HG02798 (cell line): ENCODE data around the gene TRUB1.

Experiments
- ATAC-seq: cut with Tn5 transposase; IDR thresholded peaks from one replicate; pipeline ENCODE4 v1.9.1; 2021; ENCODE audit warnings: mild to moderate bottlenecking; ENCODE audit not compliant: unreplicated experiment, poor library complexity

Gene TRUB1

DNA sequence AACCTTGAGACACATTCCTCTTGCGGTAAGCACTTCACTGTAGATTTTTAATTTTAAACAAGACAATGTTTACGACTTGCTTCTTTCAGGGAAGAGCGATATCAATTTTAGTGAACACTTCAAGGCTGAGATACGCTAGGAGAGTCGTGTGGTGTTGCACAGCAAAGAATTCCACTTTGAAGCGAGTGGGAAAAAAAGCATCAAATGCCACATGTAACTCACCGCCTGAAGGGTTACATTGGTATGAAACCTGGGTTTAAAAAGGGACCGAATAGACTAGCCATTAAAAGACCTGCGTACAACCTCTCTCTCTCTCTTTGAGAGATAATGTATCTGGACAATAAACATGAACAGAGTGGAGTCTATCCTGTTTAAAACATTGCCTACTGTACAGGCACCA, 86.4 kb downstream of the TRUB1 start:
- ATAC-seq = no peak

DNA sequence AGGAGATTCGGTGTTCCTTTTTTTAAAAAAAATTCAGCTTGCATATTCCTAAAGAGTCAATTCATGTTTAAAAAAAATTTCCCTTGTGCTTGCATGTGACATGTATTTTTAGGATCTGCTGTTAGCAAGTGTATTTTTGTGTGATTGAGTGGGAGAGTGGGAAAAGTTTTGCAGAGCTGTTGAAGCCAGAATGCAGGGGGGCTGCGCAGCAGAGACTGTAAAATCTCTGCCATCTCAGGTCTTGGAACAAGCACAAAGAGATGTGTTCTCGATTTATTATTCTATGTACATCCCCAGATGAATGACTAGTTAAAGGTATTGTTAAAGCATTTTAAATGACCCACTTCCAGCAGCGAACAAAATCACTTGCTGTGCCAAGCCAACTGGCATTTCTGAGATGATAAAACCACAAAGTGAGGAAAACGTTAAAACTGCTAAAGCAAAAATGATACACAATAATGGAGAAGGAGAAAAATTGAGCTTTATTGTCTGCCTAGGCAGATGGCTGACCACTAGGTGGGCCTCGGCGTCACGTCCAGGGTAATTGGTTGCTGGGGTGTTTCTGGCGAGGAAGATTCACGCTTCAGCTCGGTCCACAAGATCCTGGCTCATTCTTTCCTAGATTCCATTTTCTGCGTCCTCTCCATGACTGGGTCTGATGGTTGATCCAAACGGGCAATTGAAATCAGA, 88.2 kb downstream of the TRUB1 start:
- no peak for ATAC-seq

DNA sequence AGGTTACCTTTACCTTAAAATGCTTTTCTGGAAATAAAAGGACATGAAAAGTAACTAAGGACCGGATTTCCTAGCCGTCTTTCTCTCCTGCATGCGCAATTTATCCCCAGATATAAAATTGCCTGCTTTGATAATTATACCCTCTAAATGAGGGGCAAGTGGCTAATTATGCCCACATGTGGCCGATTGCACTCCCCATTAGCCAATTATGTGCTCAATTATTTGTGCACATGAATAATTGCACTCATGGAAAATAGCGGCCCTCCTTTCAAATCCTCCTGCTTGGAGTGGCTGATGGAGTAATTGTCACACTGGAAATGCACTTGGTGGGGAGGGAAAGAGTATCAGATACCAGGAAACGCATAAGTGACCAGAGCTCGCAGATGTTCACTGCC, 88.7 kb downstream of the TRUB1 start:
- ATAC-seq = no peak
